Heart left ventricle (tissue), 13 donors: ENCODE results near the gene RGS12.

ENCODE experiments used
- CTCF ChIP-seq, 12 donors: fragments of 200-600 bp; sonication (generic) in 4 of 12; IDR thresholded peaks; one replicate each; pipeline versions ENCODE4 v1.5.0 to v1.8.0; 2018 to 2022; ENCODE audit warnings: antibody characterized with exemption in 12 of 12, mild to moderate bottlenecking in 5 of 12
- POLR2A ChIP-seq, 2 donors: fragments of 450-650 bp; IDR thresholded peaks; one replicate each; pipeline ENCODE4 v1.6.1; 2017; ENCODE audit warnings: antibody characterized with exemption in 2 of 2, mild to moderate bottlenecking in 2 of 2, moderate library complexity in 2 of 2
- donor health status: ischemic (EF 13 %, LVEDD 7.1; RV severe dilation, severe dysfunction).
- donor health status: DM: no; HTN: yes; CAD: no.
- donor health status: DM: no; HTN: no; CAD: no.
- donor health status: ischemic (EF 25% LVEDD 6.9; RV normal size, moderate dysfunction).
- donor health status: ischemic (EF 25% LVEDD 5.7; RV mildly dilated, moderate dysfunction).
- donor health status: ischemic (EF 35%, LVEDD 5.7; RV mildly dilated, moderate dysfunction).
- donor health status: nonischemic (EF 11% LVEDD 7.7; RV severe dilation, severe dysfunction).
- donor health status: DM: yes; HTN: yes; CAD: no.
- donor health status: PGD.
- donor health status: ischemic (EF 29% LVEDD 5.4; RV normal size, mild dysfunction).
- donor health status: nonischemic (EF 23%, LVEDD 6.1; RV moderate dilation, normal function).

- TF ChIP-seq POLR2A (IDR thresholded peaks at IDR 0.05) (no peak), CTCF (IDR thresholded peaks at IDR 0.05) (no peak)
These were observed 29.6 kb upstream of the RGS12 start for GRCh38 chr4:3263053-3263875.
